ENCODE results near the gene ENDOV. TPM values are rescaled to one million over a fixed set of nuclear protein-coding genes. Genes with fewer than 3 reads are reported as not detected.

The ENDOV gene
- total and polyA plus RNA-seq, 8 donors, result 18.8 to 49.9 (median 40.6) TPM

DNA sequence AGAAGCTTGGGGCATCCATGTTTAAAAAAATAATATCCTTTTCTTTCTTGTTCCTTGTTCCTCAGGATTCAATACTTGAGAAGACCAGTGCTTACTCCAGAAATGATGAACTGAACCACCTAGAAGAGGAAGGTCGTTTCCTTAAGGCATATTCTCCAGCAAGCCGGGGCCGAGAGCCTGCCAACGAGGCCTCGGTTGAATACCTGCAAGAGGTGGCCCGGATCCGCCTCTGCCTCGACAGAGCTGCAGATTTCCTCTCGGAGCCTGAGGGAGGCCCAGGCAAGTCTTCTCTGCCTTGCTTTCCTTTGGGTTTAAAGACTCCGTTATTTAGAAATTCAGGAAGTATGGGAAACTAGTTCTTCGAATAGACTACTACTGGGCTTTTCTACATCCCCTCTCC is 42.5 kb upstream of the ENDOV start:
- intact Hi-C loops (cut with DNase I), result no loop called here
- Histone ChIP-seq H3K27me3 (no peaks in the 10 kb centered on the region), H3K36me3 (peaks cover 3 to 100% of the 10 kb centered on the region in 2 donors), H3K27ac (no peak overlapping the region), H3K9me3 (no peaks in the 10 kb centered on the region), H3K4me1 (no peaks in the 10 kb centered on the region), H3K4me3 (no peak overlapping the region)
- TF ChIP-seq, protein P1, sequence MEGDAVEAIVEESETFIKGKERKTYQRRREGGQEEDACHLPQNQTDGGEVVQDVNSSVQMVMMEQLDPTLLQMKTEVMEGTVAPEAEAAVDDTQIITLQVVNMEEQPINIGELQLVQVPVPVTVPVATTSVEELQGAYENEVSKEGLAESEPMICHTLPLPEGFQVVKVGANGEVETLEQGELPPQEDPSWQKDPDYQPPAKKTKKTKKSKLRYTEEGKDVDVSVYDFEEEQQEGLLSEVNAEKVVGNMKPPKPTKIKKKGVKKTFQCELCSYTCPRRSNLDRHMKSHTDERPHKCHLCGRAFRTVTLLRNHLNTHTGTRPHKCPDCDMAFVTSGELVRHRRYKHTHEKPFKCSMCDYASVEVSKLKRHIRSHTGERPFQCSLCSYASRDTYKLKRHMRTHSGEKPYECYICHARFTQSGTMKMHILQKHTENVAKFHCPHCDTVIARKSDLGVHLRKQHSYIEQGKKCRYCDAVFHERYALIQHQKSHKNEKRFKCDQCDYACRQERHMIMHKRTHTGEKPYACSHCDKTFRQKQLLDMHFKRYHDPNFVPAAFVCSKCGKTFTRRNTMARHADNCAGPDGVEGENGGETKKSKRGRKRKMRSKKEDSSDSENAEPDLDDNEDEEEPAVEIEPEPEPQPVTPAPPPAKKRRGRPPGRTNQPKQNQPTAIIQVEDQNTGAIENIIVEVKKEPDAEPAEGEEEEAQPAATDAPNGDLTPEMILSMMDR (IDR thresholded peaks at IDR 0.05), result no peak
- peak in 1 of 4 donors; percentile 42 for DNase-seq
- ATAC-seq, result no peak

DNA sequence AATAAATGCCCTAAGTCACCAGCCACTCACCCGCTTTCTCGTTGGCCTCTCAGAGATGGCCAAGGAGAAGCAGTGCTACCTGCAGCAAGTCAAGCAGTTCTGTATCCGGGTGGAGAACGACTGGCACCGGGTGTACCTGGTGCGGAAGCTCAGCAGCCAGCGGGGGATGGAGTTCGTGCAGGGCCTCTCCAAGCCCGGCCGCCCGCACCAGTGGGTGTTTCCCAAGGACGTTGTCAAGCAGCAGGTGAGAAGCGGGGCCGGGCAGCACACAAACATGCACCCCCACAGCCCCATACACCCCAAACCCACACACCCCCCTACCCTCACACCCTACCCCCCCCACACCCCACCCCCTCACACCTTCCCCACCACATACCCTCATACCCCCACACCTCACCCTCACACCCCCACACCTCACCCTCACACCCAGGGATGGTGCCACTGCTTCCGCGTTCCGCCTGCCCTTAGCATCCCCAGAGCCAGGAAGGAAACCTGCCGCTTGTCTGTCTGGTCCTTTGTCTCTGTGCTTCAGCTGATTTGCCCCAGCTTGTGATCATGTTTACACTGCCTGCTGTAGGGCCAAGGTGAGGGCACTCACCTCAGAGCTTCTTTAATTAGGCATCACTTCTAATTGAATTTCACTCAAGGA is 41.9 kb upstream of the ENDOV start:
- DNase-seq, result peak in 1 of 4 donors; percentile 65
- no peaks in the 10 kb centered on the region for H3K4me1 ChIP-seq
- intact Hi-C loops (cut with DNase I), result no loop called here
- peaks cover 8 to 100% of the 10 kb centered on the region in 2 donors for H3K36me3 ChIP-seq
- no peaks in the 10 kb centered on the region for H3K9me3 ChIP-seq
- H3K27ac ChIP-seq, result no peak overlapping the region
- TF ChIP-seq, protein P1 (IDR thresholded peaks at IDR 0.05), result no peak
- H3K27me3 ChIP-seq, result no peaks in the 10 kb centered on the region
- no peak overlapping the region for H3K4me3 ChIP-seq
- no peak for ATAC-seq

DNA sequence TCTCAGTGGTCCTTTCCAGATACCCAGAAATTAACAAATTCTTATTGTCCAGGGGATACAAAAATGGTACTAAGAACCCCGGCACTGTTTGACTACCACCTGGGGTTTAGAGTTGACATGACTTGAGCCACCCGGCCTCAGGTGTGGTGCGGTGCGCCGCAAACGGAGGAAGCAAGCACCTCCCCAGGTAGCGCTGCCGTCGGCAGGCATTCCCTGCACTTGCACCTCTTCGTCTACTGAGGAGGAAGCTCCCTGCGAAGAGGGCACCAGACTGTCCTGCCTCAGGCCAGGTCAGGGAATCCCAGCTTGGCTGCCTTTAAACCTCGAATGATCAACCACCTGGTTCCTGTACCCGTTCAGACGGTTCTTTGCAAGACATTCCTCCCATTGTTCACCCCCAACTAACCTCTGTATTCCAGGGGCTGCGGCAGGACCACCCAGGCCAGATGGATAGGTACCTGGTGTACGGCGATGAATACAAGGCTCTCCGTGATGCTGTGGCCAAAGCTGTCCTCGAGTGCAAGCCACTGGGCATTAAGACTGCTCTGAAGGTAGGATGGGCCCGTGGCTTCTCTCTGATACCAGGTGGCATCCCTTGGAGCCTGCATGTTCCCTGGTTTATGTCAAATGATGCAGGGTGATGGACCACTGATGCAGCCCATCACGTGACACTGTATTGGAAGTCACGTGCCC is 40.8 kb upstream of the ENDOV start:
- intact Hi-C loops (cut with DNase I), result no loop called here
- TF ChIP-seq, protein P1 (IDR thresholded peaks at IDR 0.05), result no peak
- H3K36me3 ChIP-seq, result peaks cover 8 to 100% of the 10 kb centered on the region in 2 donors
- peak in 1 of 4 donors; percentile 41 for DNase-seq
- H3K27me3 ChIP-seq, result no peaks in the 10 kb centered on the region
- H3K4me3 ChIP-seq, result no peak overlapping the region
- no peaks in the 10 kb centered on the region for H3K4me1 ChIP-seq
- H3K27ac ChIP-seq, result no peak overlapping the region
- no peak for ATAC-seq
- no peaks in the 10 kb centered on the region for H3K9me3 ChIP-seq

DNA sequence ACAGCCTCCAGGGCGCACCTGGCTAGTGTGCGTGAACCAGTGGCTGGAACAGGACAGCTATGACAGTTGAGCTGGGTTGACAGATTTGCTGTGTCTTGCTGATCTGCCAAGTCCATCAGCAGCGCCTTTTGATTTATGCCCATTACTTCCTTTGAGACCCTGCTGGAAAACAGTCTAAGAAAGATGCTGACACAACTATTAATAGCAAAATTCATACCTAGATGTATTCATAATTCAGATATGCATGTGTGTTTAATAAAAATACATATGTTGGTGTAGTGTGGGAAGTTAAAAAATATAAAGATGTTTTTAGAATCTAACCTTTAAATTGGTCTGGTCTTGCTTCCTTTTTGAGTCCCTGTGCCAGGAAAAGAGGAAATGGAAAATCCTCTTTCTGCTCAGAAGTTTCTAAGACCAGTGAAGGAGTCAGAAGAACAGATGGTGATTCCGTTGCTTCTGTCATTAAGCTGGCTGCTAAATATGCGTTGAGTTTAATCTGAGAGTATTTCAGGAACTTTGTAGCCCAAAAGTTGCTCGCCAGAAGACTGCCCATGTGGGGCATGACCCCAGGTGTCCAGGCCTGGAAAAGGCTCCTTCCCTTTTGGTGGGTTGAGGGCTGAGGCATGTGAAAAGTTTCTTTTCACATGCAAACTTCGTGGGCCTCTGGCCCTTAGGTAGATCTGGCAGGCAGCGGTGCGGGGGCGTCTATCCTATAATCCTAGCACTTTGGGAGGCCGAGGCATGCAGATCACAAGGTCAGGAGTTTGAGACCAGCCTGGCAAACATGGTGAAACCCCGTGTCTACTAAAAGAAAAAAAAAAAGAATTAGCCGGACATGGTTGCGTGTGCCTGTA is 40.0 kb upstream of the ENDOV start:
- ATAC-seq, result no peak
- peak in 1 of 4 donors; percentile 21 for DNase-seq
- TF ChIP-seq, protein P1 (IDR thresholded peaks at IDR 0.05), result no peak
- no peaks in the 10 kb centered on the region for H3K9me3 ChIP-seq
- no peaks in the 10 kb centered on the region for H3K4me1 ChIP-seq
- no peak overlapping the region for H3K27ac ChIP-seq
- no peaks in the 10 kb centered on the region for H3K27me3 ChIP-seq
- no peak overlapping the region for H3K4me3 ChIP-seq
- intact Hi-C loops (cut with DNase I), result no loop called here
- H3K36me3 ChIP-seq, result peaks cover 8 to 100% of the 10 kb centered on the region in 2 donors

DNA sequence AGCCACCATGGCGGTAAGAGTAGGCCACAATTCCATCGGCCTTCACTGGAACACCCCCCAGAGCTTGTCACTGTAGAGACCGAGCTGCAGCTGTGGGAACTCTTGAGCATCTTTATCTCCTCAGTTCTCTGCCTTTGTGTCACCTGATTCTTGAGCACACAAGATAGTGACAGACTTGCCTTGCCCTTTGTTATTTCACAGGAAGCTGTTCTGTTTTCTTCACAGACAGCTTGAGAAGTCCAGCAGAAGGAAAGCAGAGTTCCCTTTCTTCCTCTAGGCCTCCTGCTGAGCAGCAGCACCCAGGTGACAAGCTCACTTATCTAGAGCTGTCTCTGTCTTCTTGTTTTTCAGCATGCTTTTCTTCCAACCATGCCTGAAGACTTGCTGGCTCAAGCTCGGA is 38.4 kb upstream of the ENDOV start:
- Histone ChIP-seq H3K27ac (no peak overlapping the region), H3K9me3 (no peaks in the 10 kb centered on the region), H3K4me3 (no peak overlapping the region), H3K4me1 (no peaks in the 10 kb centered on the region), H3K27me3 (no peaks in the 10 kb centered on the region), H3K36me3 (peaks cover 11 to 100% of the 10 kb centered on the region in 2 donors)
- DNase-seq (no peak), ATAC-seq (no peak)
- TF ChIP-seq, protein P1 (IDR thresholded peaks at IDR 0.05), result no peak
- intact Hi-C loops (cut with DNase I), result no loop called here

Data from left lung (tissue), 10 donors.